NCI-H774 (cell line): Measurements from ENCODE around the gene TTC34.

Experiments used
- DNase-seq: peaks from one replicate; lab custom pipeline; 2025; lab: John Stamatoyannopoulos, UW

Gene TTC34

GRCh38 chr1:2830761-2831425 is 29.4 kb upstream of the TTC34 start:
- DNase-seq = no peak

DNA sequence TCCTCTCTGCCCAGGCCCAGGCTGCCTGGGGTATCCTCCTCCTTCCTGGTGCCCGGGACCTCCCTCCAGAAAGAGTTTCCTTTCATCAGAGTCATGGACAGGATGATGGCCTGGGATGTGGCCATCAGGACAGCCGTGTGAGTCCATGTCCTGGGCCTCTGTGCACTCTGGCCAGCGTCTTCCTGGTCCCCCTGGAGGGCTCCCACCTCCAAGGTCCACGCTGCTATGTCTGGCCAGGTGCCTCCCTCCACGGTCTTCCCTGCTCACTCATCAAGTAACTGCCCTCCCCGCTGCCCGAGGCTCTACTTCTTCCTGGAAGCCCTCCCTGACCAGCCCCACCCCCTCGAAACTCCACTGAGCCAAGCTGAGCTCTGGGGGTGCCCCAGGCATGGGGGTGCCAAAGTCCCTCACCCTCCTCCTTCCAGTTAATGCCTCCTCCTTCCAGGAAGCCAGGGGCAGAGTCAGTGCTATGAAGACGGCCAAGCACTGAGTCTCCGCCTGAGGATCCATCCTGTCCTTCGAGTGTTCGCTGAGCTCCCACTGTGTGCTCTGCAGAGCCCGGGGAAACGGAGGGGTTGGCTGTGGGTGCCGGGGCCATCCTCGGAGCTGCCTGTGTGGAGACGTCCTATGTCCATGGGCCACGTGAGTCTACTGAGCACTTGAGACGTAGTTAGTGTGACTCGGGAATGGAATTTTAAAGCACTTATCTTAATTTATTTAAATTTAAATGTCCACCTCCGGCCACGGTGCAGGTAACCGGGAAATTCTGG is 28.5 kb upstream of the TTC34 start:
- DNase-seq = no peak

- DNase-seq = no peak
These were observed 27.2 kb upstream of the TTC34 start for GRCh38 chr1:2828586-2829250.

DNA sequence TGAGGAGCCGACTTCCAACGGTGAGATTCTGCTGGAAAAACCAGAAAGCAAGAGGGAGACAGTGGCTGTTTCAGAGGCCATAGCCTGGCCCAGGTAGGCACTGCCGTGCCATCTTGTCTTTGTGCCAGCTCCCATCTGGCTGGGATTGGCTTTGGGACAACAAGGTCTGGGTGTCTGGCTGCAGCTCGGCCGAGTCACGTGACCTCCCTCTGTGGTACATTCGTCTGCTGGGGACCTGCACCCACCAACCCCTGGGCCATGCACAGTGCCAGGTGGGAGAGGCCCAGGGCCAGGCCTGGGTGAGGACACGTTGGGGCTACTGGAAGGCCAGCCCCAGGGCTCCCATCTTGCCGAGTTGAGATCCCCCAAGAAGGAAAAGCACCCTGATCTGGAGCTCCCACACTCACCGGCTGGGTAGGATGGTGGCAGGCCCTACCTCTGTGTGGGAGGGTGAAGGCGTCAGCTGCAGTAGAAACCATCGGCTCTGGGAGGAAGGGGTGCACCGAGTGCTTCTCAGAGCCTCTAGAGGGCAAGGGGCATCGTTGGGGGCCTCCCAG is 25.3 kb upstream of the TTC34 start:
- no peak for DNase-seq

GRCh38 chr1:2826316-2826715 is 24.8 kb upstream of the TTC34 start:
- no peak for DNase-seq

GRCh38 chr1:2825487-2826189 is 24.1 kb upstream of the TTC34 start:
- no peak for DNase-seq

DNA sequence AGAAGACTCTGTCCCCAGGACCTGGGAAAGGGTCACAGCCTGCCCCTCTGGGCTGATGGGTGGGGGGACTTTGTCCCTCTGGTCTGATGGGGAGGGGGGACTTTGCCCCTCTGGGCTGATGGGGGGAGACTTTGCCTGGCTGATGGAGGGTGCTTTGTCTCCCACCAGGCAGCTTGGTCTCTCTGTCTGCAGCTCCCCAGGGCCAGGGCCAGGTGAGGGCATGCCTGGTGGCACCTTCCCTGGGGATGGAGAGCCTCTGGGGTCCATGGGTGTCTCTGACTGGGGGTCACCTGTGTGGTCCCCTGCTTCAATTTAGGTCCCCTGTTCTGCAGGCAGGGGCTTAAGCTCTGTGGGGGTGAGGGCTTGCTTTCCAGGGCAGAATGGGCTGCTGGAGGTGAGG is 23.5 kb upstream of the TTC34 start:
- no peak for DNase-seq

- DNase-seq = no peak
These were observed 22.6 kb upstream of the TTC34 start for GRCh38 chr1:2823921-2824610.

DNA sequence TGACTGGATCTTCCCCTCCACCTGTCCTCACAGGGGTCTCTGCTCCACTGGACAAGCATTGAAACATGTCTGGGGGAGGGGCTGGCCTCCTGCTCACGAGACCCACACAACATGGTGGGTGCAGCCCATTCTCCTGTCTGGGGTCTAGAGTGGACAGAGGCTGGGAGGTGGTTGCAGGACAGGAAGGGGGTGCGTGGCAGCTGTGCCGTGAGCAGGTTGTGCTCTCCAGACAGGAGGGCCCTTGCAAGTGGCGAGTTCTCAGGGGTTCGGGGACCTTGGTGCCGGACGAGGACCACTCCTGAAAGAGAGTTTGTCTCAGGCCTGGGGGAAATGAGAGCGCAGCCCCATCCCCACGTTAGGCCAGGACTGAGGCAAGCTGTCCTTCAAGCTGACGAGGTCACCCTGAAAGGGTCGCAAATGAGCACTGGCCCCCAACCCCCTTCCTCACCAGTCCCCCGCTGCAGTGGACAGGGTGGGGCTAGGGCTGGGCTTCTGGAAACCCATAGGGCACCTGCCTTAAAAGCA is 21.2 kb upstream of the TTC34 start:
- no peak for DNase-seq

DNA sequence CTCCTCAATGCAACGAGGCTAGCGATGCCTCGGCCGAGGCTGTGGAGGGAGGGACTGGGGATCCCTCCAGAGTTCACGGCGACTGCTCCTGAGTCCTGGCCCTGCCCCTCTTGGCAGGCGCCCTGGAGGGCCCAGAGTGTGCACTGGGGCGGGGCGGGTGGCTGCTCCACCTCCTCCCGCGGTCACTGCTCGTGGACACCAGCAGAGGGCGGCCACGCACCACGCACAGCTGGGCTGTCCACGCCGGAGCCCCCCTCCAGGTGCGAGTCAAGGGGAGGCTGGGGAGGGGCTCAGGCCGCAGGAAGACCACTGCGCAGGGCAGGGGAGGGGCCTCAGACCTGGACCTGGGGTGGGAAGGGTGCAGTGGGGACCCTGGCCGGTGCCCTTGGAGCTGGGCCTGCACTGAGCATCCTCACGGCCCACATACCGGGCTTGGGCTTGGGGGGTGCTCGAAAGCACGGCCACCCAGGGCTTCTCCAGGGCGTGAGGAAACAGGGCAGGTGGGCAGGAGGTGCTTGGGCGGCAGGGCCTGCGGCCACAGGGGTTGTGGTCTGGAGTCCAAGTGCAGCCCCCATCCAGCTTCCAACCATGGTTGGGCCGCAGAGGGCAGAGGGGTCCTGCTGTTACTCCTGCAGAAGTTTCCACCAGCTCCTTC is 20.6 kb upstream of the TTC34 start:
- no peak for DNase-seq

DNA sequence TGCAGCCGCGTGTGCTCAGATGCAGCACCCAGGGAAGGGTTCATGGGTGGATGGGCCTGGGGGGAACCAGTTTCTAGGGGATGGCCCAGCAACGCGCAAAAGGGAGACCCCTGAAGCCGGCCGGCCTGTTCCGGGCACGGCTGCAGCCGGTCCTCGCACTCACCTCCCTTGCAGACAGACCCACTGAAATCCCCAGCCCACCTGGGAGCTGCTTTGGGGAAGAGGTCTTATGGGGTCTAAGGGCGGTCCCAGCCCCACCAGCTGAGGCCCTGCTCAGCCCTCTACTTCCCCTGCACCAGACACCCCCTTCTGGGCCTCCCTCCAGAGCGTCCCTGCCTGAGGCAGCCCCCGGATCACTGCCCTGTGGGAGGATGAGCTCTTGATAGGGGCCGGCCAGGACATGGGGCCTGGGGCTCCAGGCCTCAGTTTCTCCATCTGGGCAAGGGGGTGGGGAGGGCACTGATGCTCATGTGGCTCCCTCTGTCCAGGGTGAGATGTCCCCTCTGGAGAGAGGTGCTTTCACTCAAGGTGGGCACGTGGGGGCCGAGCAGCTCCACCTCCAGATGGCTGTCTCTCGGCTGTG is 20.0 kb upstream of the TTC34 start:
- no peak for DNase-seq

- no peak for DNase-seq
These were observed 19.4 kb upstream of the TTC34 start for GRCh38 chr1:2820731-2821372.

GRCh38 chr1:2819831-2820730 is 18.6 kb upstream of the TTC34 start:
- DNase-seq = no peak

DNA sequence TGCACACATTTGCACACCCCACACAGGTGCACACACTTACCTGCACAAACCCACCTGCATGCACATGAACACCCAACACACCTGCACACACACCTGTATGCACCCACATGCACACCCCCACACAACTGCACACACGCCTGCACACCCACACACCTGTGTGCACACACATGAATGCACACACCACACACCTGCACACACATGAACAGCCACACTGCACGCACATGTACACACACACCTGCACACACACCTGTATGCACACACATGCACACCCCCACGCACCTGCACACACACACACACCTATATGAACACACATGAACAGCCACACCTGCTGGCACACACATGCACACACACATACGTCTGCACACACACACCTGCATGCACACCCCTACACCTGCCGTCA is 17.9 kb upstream of the TTC34 start:
- no peak for DNase-seq

GRCh38 chr1:2817784-2818564 is 16.5 kb upstream of the TTC34 start:
- no peak for DNase-seq

DNA sequence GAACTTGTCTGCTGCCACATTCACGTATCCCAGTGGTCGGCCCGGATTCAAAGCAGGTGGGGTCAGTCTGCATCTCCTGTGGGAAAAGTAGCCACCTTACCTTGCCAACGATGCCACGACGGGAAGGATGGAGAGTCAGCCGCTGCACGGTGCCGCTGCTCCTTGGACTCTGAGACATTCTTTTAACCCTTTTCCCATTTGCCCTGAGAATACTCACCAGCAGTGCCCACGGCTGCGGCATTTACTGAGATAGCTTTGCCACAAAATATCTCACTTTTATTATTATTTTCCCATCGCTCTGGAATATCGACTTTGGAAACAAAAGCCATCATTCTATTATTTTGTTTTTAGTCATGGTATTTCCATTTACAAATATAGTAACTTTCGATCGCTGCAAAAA is 15.3 kb upstream of the TTC34 start:
- no peak for DNase-seq

- no peak for DNase-seq
These were observed 14.1 kb upstream of the TTC34 start for GRCh38 chr1:2815551-2815950.

DNA sequence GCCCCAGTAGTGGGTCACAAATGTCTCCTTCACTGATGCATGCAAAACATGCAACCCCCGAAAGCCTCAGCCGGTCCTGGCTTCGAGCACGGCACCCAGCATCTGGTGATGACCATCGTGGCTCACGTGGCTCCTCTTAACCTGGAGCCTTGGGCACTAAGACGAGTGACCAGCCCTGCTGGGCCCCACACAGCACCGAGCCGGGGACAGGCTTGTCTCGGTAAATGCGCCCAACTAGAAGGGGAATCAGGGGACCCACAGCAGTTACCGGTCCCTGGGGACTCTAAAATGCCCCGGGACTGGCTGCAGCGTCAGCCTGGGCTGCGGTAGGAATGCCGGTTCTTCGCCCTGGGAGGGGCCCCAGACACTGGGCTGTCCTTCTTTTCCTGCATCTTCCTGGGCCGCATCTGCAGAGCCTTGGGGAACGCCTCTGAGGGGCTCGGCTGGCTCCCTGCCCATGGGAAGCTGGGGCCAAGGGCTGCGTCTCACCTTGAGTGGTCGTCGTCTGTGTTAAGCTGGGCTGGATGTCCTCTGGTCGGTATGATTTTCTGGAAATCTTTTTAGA is 13.1 kb upstream of the TTC34 start:
- DNase-seq = no peak
